DMS 273 (cell line): ENCODE measurements around the gene FZD8.
"Not testable (repeated sequence)": the region's sequence is repeated elsewhere in the genome, so short reads cannot be mapped to it uniquely, and the experiment has no call there.

Experiments
- DNase-seq: peaks from one replicate; lab custom pipeline; 2025; ENCODE audit not compliant: unreplicated experiment; lab: John Stamatoyannopoulos, UW

The FZD8 gene

GRCh38 chr10:35642035-35642792, at the start of gene FZD8:
Gene FZD8, minus strand, starts transcription at chr10:35642296. Its CDS starts 867 bp downstream, at chr10:35641429.
- DNase-seq = peak; percentile 95

- DNase-seq = no peak
Measured at GRCh38 chr10:35691522-35692236, 49.6 kb upstream of the FZD8 start.

- DNase-seq = no peak
Measured at GRCh38 chr10:35690534-35690933, 48.4 kb upstream of the FZD8 start.

GRCh38 chr10:35685858-35686257, 43.8 kb upstream of the FZD8 start:
- not testable (repeated sequence) for DNase-seq

- no peak for DNase-seq
Measured at GRCh38 chr10:35685402-35685801, 43.3 kb upstream of the FZD8 start.

- no peak for DNase-seq
Measured at GRCh38 chr10:35684586-35684985, 42.5 kb upstream of the FZD8 start.

GRCh38 chr10:35675846-35676245, 33.8 kb upstream of the FZD8 start:
- no peak for DNase-seq

- no peak for DNase-seq
Measured at GRCh38 chr10:35674843-35675242, 32.7 kb upstream of the FZD8 start.

GRCh38 chr10:35668865-35669650, 27.0 kb upstream of the FZD8 start:
- no peak for DNase-seq

GRCh38 chr10:35667971-35668370, 25.9 kb upstream of the FZD8 start:
- no peak for DNase-seq

- DNase-seq = no peak
Measured at GRCh38 chr10:35667270-35667889, 25.3 kb upstream of the FZD8 start.

GRCh38 chr10:35661236-35661635, 19.1 kb upstream of the FZD8 start:
- no peak for DNase-seq

GRCh38 chr10:35659456-35659855, 17.4 kb upstream of the FZD8 start:
- DNase-seq = no peak

- no peak for DNase-seq
Measured at GRCh38 chr10:35657621-35658020, 15.5 kb upstream of the FZD8 start.

GRCh38 chr10:35652824-35653223, 10.7 kb upstream of the FZD8 start:
- DNase-seq = no peak

GRCh38 chr10:35650894-35651293, 8.8 kb upstream of the FZD8 start:
- no peak for DNase-seq

GRCh38 chr10:35644050-35644950, 2.2 kb upstream of the FZD8 start:
- DNase-seq = peak; percentile 70

GRCh38 chr10:35643151-35644049, 1.3 kb upstream of the FZD8 start:
- DNase-seq = peak; percentile 76

GRCh38 chr10:35642793-35643114, 658 bp upstream of the FZD8 start:
- DNase-seq = no peak
